ENCODE measurements around the gene CYFIP1.
A peak's percentile ranks its signal among the peaks of the same experiment; 100 is the strongest.

The CYFIP1 gene

GRCh38 chr15:22969489-22969888 is 10.7 kb downstream of the CYFIP1 start:
- FAIRE-seq (no peak), DNase-seq (ENCODE audit: insufficient read length, low spot score) (no peak)

DNA sequence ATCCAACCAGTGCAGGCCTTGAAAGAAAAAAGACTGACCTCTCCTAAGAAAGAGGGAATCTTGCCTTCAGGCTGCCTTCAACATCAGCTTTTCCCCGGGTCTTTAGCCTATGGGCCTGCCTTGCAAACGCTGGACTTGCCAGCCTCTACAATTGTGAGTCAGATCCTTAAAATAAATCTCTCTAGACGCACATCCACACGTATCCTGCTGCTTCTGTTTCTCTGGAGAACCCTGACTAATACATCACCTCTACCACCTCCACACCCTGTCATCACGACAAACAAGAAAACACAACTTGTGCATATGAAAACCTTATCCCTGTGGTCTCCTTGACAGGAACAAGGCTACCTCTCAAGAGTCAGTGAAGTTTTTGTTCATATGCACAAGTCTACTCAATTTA is 11.8 kb downstream of the CYFIP1 start:
- FAIRE-seq (no peak), DNase-seq (ENCODE audit: insufficient read length, low spot score) (peak; percentile 31)

DNA sequence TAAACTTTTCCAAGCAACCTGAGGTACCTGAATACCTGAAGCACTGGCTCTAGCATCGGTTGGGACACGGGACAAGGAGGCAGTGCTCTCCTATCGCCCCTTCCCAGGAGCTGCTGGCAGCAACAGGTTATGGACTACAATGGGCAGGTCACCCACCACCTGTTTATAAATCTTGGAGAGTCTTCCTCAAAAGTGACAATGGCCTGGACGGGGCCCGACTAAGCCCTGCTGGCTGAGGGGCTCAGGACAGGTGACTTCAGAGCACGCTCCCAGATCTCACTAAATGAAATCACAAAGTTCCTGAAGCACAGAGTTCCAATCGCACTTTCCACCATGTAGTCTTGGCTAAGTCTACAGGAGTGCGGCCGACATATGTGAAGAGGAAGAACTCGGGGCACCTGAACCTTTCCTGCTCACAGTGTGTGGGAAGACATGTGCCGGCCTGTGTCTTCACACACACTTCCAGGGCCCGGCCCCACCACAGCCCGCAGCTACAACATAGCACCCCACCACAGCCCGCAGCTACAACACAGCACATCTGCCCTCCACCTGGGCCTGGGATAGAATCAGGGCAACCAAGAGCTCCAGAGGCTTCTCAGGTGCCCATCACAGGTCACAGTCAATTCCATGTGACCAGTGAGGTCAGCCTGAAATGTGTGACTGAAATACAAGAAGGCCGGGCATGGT is 12.9 kb downstream of the CYFIP1 start:
- DNase-seq (ENCODE audit: insufficient read length, low spot score) (no peak), FAIRE-seq (no peak)

- DNase-seq (ENCODE audit: insufficient read length, low spot score) (no peak), FAIRE-seq (no peak)
Measured at GRCh38 chr15:22966321-22967083, 13.7 kb downstream of the CYFIP1 start.

- DNase-seq (ENCODE audit: insufficient read length, low spot score) (no peak), FAIRE-seq (no peak)
Measured at GRCh38 chr15:22963641-22964040, 16.5 kb downstream of the CYFIP1 start.

- DNase-seq (ENCODE audit: insufficient read length, low spot score) (no peak), FAIRE-seq (no peak)
Measured at GRCh38 chr15:22962611-22963010, 17.6 kb downstream of the CYFIP1 start.

- DNase-seq (ENCODE audit: insufficient read length, low spot score) = no peak
- no peak for FAIRE-seq
Measured at GRCh38 chr15:22961762-22962161, 18.4 kb downstream of the CYFIP1 start.

GRCh38 chr15:22960556-22960955 is 19.6 kb downstream of the CYFIP1 start:
- DNase-seq (ENCODE audit: insufficient read length, low spot score) (no peak), FAIRE-seq (no peak)

- no peak for FAIRE-seq
Measured at GRCh38 chr15:22960126-22960525, 20.0 kb downstream of the CYFIP1 start.

DNA sequence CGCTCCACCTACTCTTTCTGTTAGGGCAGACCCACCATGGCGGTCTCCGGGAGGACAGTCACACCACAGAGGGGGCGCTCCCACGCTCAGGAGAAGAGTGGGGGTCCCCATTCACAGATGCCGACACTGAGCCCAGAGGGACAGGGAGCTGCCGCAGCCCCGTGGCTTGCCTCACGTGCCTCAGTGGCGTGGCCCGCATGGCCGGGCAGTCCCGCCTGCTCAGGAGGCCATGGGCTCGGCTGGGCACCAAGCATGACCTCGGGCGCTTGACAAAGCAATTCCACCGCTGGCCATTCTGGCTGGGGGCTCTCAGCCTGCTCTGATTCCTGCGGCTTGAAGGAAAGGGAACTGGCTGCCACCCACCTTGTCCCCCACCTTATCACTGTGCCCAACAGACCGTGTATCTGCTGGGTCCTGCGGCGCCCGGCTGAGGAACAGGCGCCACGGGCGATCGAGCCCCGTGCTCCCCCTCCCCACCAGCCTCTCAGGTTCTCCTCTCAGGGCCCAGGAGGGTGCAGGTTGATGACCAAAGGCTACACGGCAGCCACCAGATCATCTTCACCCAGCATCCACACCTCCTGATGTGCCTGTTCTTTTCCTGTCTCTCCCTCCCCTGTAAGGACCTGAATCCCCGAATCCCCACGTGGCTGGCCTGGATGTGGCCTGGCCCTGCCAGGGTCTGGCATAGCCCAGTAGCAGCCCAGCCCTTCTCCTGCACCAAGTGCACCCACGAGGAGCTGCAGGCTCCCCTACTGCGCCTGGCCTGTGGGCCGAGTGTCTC is 20.7 kb downstream of the CYFIP1 start:
- DNase-seq (ENCODE audit: insufficient read length, low spot score) (no peak), FAIRE-seq (no peak)

More at GRCh38 chr15:22960126-22960525, 20.0 kb downstream of the CYFIP1 start:
- DNase-seq (ENCODE audit: insufficient read length, low spot score) = no peak

DNA sequence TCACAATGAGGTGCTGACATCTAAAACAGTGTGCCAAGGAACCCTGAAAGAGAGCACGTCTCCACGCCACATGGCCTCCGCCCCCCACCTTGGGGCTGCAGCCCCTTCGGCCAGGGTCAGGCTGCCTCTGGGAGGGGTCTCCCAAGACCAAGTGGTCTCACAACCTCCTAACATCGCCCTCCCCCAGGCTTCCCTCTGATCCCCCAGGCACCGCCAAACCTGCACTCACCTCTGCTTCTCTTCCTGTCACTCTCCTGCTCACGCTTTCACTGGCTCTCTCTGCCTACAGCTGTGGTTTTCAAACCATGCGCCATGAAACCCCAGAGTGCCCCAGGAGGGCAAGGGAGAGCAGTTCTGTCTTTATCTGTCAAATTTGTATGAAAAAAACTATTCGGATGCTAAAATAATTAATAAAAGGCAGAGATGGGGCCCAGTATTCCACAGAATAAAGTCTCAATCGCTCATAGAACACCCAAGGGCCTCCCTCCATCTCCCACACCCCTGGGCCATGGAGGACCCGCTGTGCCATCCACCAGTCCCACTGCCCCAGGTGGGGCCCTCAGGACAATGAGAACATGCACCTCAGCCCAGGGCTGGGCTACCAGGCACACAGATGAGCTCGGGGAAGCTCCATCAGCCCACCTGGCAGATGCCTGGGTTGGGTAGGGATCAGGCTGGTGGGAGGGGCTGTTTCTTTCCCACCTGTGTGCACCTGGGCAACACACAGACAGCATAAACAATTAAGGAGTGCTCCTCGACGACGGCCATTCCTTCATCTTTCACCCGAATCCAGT is 21.5 kb downstream of the CYFIP1 start:
- DNase-seq (ENCODE audit: insufficient read length, low spot score) (no peak), FAIRE-seq (no peak)

DNA sequence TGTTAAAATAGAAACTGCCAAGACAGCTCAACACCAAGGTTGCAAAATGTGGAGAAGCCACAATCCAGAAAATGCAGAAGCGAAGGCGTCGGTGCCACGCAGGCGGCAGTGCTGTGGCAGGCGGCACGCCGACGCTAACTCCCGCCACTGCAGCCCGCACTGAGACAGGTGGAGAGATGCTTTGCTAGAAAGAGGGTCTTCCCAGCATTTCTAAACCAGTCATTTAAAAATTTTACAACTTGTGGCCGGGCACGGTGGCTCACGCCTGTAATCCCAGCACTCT is 23.2 kb downstream of the CYFIP1 start:
- FAIRE-seq (no peak), DNase-seq (ENCODE audit: insufficient read length, low spot score) (no peak)

DNA sequence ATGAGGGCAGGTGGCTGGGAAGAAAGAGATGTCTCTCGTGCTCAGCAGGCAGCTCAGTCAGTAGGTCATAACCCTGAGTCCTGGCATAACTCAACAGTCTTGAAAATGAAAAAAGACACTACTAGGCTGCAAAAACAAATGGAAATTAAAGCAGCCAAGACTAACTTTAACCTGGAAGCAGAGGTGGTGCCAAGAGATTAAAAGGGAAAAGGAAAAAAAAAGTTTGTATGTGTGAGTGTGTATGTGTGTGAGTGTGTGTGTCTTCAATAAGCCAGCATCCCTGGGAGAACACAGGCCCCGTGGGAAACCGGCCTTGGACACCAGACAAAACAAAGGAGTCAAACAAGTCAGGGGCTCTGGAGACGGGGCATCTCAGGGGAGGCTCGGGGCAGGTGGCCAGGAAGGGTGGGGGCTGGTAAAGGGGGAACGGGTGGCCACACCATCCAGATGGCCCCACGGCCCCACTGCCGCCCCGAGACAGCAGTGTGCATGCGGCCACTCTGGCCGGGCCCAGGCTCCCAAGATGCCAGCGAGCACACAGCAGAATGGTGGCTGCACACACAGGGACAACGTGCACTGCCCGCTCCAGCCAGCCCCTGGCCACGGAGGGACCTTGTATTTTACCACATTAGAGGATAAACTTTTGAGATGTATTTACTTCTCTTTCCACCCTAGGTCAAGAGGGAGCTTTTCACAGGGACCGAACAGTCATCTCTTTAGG is 23.8 kb downstream of the CYFIP1 start:
- no peak for DNase-seq (ENCODE audit: insufficient read length, low spot score)
- no peak for FAIRE-seq

DNA sequence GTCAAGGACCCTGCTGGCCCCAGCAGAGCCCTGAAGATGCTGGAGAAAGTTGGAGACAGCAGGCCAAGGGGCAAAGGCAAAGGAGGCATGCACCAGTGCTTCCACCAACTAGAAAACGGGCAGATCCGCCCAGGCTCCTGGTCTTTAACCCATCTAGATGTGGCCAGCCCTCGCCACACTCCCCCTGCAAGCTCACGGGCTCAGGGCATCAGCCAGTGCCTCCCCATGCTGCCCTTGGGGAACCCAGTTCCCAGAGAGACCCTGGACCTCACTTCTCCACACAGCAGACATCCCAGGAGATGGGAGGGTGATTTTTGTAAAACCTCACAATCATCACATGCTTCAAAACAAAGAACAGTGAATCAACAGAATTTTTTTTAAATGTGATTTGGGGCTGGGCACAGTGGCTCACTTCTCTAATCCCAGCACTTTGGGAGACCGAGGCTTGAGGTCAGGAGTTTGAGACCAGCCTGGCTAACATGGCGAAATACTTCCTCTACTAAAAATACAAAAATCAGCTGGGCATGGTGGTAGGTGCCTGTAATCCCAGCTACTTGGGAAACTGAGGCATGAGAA is 24.5 kb downstream of the CYFIP1 start:
- DNase-seq (ENCODE audit: insufficient read length, low spot score) (no peak), FAIRE-seq (no peak)

DNA sequence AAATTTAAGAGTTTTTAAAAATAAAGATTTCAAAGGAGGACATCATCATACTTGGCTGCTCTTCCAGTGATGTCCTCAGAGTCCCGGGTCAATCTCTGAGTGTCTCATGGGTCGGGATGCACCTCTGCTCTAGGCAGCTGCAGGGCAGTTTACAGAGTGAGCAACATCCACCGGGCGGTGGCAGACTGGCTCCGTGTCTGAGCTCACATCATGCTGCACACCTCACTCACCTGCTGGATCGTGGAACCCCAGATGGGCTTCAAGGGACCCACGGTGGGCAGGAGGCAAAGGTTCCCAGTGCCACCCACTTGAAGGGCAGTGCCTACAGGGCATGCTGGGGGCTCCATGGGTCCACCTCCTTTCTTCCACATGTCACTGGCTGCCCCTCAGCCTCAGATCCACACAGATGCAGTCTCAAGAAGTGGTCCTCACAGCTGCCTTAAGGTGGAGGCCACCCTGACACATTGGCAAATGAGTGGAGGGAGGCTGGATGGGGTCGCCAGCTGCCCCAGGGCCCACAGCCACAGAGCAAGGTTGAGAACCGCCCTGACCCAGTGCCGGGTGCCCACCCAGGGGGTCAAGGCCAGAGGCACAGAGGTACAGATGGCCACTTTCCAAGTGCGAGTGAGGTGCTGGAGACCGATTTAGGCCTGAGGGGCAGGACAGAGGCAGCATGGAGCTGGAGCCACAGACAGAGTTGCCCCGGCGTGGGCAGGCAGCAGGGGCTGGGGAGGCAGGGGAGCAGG is 25.2 kb downstream of the CYFIP1 start:
- FAIRE-seq = no peak
- no peak for DNase-seq (ENCODE audit: insufficient read length, low spot score)

- FAIRE-seq (no peak), DNase-seq (ENCODE audit: insufficient read length, low spot score) (no peak)
Measured at GRCh38 chr15:22954326-22954725, 25.8 kb downstream of the CYFIP1 start.

DNA sequence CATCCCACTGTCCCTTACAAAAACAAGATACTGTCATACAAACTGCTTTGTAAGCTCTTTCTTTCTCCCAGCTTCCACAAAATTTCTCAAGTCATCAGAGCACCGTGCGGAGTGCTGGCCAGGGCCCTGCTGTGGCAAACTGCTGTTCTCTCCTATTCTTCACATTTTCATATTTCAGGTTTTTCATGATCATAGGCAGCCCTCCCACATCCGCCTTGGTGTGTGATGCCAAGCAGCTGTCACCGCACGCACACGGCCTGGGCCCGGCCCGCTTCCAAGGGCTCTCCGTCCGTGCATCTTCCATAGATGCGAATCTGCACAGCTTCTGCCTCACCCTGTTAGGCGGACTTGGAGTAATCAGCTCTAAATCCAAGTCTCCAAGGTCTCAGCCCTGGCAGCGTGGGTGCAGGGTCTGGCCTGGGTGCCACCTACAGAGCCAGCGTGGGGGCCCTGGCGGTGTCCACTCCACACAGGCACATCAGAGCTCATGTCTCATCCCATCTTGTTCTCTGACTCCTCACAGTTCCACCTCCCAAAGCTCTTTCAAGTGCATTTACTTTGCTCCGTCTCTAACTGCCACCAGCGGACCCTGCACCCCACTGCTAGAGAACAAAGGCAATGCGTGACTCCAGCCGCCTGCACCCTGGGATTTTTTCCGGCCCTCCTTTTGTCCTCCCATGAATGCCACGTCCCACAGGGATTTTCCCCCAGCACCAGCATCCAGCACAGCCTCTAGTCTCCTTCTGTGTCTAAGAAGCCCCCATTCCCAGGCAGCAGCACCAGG is 27.2 kb downstream of the CYFIP1 start:
- FAIRE-seq (no peak), DNase-seq (ENCODE audit: insufficient read length, low spot score) (no peak)
